AG10803 (cell line): ENCODE measurements around the gene SRBD1.

ENCODE experiments used
- DNase-seq: peaks from one replicate; pipeline ENCODE4 v3.0.0; 2010; ENCODE audit warnings: low read depth
- H3K4me3 ChIP-seq: 2 replicates; pipeline ENCODE4 v1.5.1; 2011; ENCODE audit warnings: mild to moderate bottlenecking, low read length, control low read depth
- TF ChIP-seq, protein P1 (sequence below): conservative IDR thresholded peaks from 2 replicates; pipeline ENCODE4 v1.5.1; 2011; ENCODE audit warnings: mild to moderate bottlenecking, low read length, control low read depth, inconsistent platforms

Gene SRBD1

DNA sequence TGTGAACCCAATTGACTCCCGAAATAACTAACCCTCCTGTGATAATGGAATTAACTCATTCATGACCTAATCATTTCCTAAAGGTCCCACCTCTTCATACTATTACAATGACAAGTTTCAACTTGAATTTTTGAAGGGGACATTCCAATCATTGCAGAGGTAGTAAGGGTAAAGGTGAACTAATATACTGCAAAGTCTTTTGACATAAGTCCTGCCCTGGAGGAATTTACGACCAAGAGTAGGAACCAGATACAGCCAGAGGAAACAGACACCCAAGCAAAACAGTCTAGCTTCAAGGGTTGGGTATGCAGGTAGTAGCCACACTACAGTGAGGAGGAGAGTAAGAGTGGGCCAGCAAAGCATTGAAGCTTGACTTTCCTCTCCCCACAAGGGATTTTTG, 1.2 kb upstream of the SRBD1 start:
- no peak for DNase-seq
- TF ChIP-seq, protein P1, sequence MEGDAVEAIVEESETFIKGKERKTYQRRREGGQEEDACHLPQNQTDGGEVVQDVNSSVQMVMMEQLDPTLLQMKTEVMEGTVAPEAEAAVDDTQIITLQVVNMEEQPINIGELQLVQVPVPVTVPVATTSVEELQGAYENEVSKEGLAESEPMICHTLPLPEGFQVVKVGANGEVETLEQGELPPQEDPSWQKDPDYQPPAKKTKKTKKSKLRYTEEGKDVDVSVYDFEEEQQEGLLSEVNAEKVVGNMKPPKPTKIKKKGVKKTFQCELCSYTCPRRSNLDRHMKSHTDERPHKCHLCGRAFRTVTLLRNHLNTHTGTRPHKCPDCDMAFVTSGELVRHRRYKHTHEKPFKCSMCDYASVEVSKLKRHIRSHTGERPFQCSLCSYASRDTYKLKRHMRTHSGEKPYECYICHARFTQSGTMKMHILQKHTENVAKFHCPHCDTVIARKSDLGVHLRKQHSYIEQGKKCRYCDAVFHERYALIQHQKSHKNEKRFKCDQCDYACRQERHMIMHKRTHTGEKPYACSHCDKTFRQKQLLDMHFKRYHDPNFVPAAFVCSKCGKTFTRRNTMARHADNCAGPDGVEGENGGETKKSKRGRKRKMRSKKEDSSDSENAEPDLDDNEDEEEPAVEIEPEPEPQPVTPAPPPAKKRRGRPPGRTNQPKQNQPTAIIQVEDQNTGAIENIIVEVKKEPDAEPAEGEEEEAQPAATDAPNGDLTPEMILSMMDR = no peak
- no peak overlapping the region for H3K4me3 ChIP-seq

DNA sequence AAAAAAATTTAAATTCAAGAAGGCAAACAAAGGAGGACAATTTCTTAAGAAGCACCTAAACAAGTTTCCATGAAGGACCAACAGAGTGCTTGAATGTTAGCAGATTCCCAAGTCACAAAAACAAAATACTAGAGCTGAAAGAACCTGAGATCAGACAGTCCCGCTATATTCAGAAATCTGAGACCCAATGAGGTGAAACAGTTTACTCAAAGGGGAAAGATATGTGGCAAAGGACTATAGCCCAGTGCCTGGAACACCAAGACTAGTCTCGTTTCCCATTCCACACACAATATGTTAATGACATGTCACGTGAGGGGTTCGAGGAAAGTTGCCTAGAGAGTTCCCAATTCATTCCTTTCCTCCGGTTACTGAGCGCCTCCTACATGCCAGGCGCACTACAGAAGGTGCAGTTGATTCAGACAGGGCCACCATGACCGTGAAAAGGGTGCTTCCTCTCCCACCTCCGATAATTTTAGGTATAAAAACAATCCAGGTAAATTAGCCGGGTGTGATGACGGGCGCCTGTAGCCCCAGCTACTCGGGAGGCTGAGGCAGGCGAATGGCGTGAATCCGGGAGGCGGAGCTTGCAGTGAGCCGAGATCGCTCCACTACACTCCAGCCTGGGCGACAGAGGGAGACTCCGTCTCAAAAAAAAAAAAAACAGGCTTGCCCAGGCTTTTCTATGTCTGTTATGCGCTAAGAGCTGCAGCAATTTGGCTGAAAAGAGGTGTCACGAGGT, 617 bp downstream of the SRBD1 start:
- TF ChIP-seq, protein P1 = peak; percentile 48
- peak; percentile 56 for DNase-seq
- peak overlapping the region; percentile 89 for H3K4me3 ChIP-seq

DNA sequence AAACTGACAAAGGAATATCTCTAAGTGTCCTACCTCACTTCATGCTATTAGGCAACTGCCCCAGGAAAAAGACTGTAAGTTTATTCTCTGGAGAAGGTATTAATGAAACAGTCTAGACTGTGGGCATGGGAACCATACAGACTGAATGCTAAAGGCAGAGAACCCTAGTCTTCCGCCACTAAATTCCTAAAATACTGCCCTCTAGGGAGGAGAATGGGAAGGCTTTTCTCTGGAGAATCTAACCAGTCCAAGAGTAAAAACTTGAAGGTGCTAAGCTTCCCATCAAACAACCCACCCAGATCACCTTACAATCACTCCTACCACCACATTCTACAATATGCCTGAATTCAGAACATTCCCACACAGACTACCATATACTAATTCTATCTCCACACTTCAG, 3.4 kb downstream of the SRBD1 start:
- peak; percentile 27 for DNase-seq
- H3K4me3 ChIP-seq = no peak overlapping the region
- TF ChIP-seq, protein P1 = peak; percentile 57

GRCh38 chr2:45606796-45607195, 4.3 kb downstream of the SRBD1 start:
- TF ChIP-seq, protein P1 = no peak
- DNase-seq = no peak
- no peak overlapping the region for H3K4me3 ChIP-seq

DNA sequence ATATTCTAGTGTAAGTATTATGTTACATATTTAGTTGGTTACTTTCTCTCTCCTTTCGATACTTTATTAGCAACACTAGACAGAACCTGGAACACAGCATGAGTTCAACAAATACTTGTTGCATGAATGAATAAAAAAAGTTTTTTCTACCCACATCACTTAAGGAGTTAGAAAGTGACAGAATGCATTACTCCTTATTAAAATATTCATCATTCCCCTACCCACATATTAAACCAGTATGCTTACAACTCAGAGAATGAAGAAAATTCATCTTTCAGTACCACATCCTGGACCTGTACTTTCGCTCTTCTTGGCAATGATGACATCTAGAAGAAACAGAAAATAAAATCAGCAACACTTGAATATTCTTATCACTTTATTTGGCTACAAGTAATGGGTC, 6.0 kb downstream of the SRBD1 start:
- H3K4me3 ChIP-seq = no peak overlapping the region
- TF ChIP-seq, protein P1 = no peak
- peak; percentile 47 for DNase-seq

DNA sequence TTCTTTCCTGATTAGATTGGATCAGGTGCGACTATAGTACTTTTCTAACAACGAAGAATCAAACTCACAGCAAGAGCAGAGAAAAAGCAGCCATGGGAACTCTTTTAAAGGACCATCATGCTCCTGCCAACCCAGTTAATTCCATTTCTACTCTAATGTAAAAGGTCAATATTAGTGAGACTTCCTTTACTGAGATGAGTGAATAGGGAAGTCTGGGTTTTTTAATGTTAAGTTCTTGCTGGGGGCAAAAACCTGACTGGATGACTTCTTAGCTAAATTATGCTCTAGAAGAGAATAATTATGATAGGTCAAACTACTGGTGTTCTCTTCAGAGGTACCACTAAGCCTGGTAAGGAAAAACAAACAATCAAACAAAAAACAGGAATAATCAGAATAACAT, 8.4 kb downstream of the SRBD1 start:
- TF ChIP-seq, protein P1 = no peak
- H3K4me3 ChIP-seq = no peak overlapping the region
- DNase-seq = no peak

- TF ChIP-seq, protein P1 = no peak
- DNase-seq = no peak
- H3K4me3 ChIP-seq = no peak overlapping the region
Measured at GRCh38 chr2:45598545-45598944, 12.5 kb downstream of the SRBD1 start.
